Measurements from ENCODE around the gene DOCK9. TPM values are rescaled to one million over a fixed set of nuclear protein-coding genes. Genes with fewer than 3 reads are reported as not detected.
"Not testable (repeated sequence)": the region's sequence is repeated elsewhere in the genome, so short reads cannot be mapped to it uniquely, and the experiment has no call there.

Gene DOCK9
- total RNA-seq, 1 experiment from 2014 or later: 9.4 TPM

- in situ Hi-C loops (cut with HindIII; ENCODE audit: low pct_unique_long_range_greater_than_20kb, low sequenced_read_pairs): no loop called here
- no peak for DNase-seq (ENCODE audit: low read depth)
Observed at GRCh38 chr13:98761126-98761985, 216.5 kb downstream of the DOCK9 start.

DNA sequence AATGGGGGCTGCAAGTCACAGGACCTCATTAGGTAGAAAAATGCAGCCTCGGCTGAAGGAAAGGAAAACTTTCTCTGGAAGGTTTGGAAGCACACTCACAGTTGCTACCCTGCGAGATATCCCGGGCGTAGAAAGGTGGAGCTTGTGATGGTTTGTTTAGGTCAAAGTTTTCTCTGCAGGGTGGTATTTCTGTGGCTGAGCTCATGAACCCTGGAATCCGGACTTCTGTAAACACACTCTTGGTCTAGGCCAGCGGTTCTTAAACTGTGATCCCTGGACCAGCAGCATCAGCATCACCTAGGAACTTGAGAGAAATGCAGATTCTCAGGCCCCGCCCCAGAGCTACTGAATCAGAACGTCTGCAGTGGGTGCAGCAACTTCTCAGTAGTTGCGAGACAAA, 222.1 kb downstream of the DOCK9 start:
- in situ Hi-C loops (cut with HindIII; ENCODE audit: low pct_unique_long_range_greater_than_20kb, low sequenced_read_pairs): no loop called here
- DNase-seq (ENCODE audit: low read depth): no peak

DNA sequence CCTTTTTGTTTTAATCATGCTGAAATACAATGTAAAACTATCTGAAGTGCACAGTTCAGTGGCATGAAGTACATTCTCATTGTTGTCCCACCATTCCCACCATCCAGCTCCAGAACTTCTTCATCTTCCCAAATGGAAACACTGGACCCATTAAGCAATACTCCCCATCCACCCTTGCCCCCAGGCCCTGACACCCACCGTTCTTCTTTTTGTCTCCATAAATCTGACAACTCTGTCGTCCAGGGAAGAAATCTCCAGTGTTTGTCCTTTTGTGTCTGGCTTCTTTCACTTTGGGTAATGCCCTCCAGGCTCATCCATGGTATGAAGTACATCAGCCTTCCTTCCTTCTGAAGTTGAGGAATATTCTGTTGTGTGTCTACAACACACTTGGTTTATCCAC, 222.7 kb downstream of the DOCK9 start:
- in situ Hi-C loops (cut with HindIII; ENCODE audit: low pct_unique_long_range_greater_than_20kb, low sequenced_read_pairs): no loop called here
- DNase-seq (ENCODE audit: low read depth): no peak

GRCh38 chr13:98754468-98754867, 223.4 kb downstream of the DOCK9 start:
- in situ Hi-C loops (cut with HindIII; ENCODE audit: low pct_unique_long_range_greater_than_20kb, low sequenced_read_pairs); DNase-seq (ENCODE audit: low read depth): not testable (repeated sequence)

DNA sequence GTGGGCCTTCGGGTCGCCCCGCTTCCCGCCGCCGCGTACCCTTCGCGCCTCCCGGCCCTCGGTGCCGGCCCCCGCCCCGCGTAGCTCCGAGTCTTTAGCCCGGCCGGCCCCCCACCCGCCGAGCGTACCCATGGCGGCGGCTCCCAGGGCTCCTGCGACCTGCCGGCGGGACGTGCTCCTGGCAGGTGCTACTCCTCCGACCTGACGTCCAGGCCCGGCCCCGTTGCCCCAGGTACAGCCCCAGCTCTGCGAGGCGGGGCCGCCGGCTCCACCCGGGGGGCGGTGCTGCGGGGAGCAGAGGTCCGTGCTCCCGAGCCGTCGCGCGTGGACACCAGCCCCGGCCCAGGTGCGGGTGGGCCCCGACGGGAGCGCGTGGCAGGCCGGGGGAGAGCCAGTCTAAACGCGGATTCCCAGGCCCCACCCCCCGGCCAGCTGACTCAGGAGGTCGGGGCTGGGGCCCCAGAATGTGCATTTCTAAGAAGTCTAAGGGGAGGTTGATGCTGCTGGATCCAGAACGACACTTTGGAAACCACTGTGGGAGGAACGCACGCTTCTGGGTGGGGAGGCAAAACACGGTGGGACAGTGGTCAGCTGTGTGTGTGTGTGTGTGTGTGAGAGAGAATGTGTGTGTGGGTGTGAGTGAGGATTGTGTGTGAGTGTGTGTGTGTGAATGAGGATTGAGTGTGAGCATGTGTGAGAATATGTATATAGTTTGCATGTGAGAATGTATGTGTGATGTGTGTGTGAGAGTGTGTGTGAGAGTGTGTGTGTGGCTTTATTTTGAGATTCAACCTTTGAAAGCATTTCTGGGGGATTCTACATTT, 225.2 kb downstream of the DOCK9 start, which contains the start of gene SLC15A1:
SLC15A1 (minus strand) TSS at position 206 of the 824 bp plus-strand sequence; CDS start at position 132, 74 bp downstream.
- in situ Hi-C loops (cut with HindIII; ENCODE audit: low pct_unique_long_range_greater_than_20kb, low sequenced_read_pairs): no loop called here
- DNase-seq (ENCODE audit: low read depth): no peak

DNA sequence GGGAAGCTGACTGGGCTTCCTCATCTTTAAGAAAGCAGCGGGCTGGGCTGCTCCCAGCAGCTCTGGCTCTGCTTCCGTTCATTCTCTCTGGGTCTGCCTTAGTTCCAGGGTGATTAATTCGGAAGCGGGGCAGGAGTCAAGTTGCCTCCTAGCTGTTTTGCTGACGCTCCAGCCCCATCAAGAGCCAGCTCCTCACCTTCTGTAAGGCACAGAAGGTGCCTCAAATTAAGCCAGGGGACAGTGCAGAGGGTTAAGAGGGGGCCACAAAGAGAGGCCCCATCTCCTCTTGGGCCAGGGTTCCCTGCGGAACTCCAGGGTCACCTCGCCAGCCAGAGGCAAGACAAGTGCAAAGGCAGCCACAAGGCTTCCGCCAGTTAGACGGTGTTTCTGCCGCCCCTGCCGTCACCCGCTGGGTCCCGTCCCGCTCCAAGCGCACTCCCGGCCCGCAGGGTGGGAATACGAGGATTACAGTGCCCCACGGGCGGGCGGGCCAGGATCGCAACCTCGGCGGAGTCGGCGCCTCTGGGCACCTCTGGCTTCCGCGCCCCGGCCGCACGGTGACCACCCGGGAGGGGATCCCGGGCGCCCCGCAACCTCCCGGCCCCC, 225.9 kb downstream of the DOCK9 start:
- no peak for DNase-seq (ENCODE audit: low read depth)
- in situ Hi-C loops (cut with HindIII; ENCODE audit: low pct_unique_long_range_greater_than_20kb, low sequenced_read_pairs): no loop called here

GRCh38 chr13:98751367-98751782, 226.5 kb downstream of the DOCK9 start:
- in situ Hi-C loops (cut with HindIII; ENCODE audit: low pct_unique_long_range_greater_than_20kb, low sequenced_read_pairs): no loop called here
- no peak for DNase-seq (ENCODE audit: low read depth)

- in situ Hi-C loops (cut with HindIII; ENCODE audit: low pct_unique_long_range_greater_than_20kb, low sequenced_read_pairs): no loop called here
- no peak for DNase-seq (ENCODE audit: low read depth)
Observed at GRCh38 chr13:98749501-98749900, 228.4 kb downstream of the DOCK9 start.

GRCh38 chr13:98746968-98747367, 230.9 kb downstream of the DOCK9 start:
- in situ Hi-C loops (cut with HindIII; ENCODE audit: low pct_unique_long_range_greater_than_20kb, low sequenced_read_pairs): no loop called here
- peak; percentile 55 for DNase-seq (ENCODE audit: low read depth)

Other genes starting within 250 kb of the DOCK9 start
- not detected in 2 replicates for gene SLC15A1, start 225.4 kb downstream of the DOCK9 start, total RNA-seq (2014; rRNA removed; shearing (Covaris generic); ENCODE audit: low replicate concordance)
- gene UBAC2, start 222.8 kb upstream of the DOCK9 start, total RNA-seq (2014; rRNA removed; shearing (Covaris generic); ENCODE audit: low replicate concordance): 76.7 and 115 TPM in 2 replicates

Measured in Caki2 (cell line).